Placental epithelial cell (primary cell): ENCODE measurements around the gene MRGPRG. TPM values are rescaled to one million over a fixed set of nuclear protein-coding genes. Genes with fewer than 3 reads are reported as not detected.

Experiments
- total RNA-seq: library from RNA; depleted of rRNA; stranded (reverse); fragments of >200 nt; gene quantifications from 2 replicates; pipeline ENCODE4 v1.2.3, GENCODE V29; 2012

Gene MRGPRG
- not detected in 2 replicates for total RNA-seq

DNA sequence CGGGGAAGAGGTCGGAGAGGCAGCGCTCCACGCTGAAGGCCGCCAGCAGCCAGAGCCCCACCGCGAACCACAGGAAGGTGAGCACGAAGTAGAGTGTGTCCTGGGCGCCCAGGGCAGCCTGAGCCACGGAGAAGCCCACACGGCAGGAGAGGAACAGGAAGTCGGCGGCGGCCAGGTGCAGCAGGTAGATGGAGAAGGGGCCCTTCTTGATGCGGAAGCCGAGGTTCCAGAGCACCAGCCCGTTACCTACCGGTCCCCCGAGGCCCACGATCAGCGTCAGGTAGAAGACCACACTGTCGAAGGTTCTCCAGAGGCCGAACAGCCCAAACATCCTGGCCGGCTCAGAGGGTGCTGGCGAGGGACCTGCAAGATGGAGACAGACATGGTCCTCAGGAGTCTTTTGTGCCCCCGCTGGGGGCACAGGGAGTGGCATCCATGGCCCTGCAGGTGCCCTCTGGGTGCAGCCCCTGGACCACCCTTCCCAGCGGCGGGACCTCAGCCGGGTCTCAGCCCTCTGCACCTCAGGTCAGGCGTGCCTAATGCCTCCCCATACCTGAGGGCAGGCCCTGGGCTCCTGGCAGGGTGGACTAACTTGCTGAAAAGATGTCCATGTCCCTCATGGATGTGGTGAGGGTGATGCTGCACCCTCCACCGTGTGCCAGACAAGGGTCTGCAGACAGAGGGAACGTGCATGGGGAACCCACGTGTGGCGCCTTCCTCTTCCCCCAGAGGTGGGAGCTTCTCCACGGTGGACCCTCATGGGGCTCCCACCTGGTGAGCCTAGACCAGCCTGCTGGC lies at the start of gene MRGPRG:
Gene MRGPRG, minus strand, starts transcription at position 331 of the 798 bp plus-strand sequence. Its CDS starts 0 bp downstream, at position 331.

DNA sequence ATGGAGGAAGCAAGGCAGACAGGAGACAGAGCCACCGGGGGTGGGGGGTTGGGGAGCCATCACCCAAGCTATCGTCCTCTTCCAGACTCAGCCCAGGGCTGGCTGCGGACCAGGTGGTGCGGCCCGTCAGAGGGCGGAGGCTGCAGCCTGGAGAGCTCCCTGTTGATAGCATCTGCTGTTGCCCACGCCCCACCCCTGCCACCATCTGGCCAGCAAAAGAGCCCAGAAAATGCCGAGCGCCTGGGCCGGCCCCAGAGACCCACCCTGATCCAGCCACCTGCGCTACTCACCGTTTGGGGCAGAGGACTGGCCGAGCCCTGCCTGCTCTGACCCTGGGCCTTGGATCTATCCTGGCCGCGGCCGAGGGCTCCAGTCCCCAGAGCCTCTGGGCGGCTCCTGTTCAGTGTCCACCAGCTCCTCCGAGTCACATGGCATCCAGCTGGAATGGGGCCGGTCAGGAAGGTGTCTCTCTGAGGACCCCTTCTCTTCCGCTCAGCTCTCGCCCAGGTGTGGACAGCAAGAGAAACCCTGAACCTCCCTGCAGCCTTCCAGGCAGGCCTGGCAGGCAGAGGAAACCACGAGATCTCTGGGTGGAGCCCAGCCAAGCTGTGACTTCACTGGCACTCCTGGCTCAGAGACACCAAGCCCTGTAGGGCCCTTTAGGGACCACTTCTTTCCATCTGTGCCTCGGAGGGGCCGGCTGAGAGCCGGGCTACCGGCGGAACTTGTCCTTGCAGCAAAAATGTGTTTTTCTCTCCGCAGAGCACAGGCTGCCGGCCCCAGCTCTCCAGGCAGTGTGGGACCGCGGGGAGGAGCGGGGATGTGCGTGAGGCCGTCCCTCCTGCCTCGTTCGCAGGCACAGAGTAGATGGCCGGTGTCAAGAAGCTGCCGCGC lies 13.5 kb upstream of the MRGPRG start, which contains the start of gene MRGPRE:
Gene MRGPRE, minus strand, starts transcription at position 567 of the 894 bp plus-strand sequence. CDS start 3,618 bp downstream, outside the sequence.

Other genes starting within 250 kb of the MRGPRG start
- gene NAP1L4, start 226.5 kb downstream of the MRGPRG start, total RNA-seq, result 92.3 and 152 TPM in 2 replicates
- gene CARS1, start 161.4 kb downstream of the MRGPRG start, total RNA-seq, result 27.9 and 47.2 TPM in 2 replicates
- 35.9 and 51.8 TPM in 2 replicates for gene OSBPL5, start 53.5 kb downstream of the MRGPRG start, total RNA-seq
- 0.87 TPM in 1 of 2 replicates, not detected in the other for gene MRGPRE, start 13.6 kb upstream of the MRGPRG start, total RNA-seq
- gene ZNF195, start 160.3 kb upstream of the MRGPRG start, total RNA-seq, result 18.1 and 37.6 TPM in 2 replicates